Left lung (tissue), 10 donors: ENCODE results near the gene TDP2. TPM values are rescaled to one million over a fixed set of nuclear protein-coding genes. Genes with fewer than 3 reads are reported as not detected.

Experiments used
- ATAC-seq: fragments of 200-7000 bp; cut with Tn5 transposase; one replicate; pipeline ENCODE4 v1.9.1; 2020; ENCODE audit warnings: moderate library complexity
- DNase-seq, 4 donors: peaks; one replicate each; pipeline ENCODE4 v3.0.0-alpha.2; 2013 to 2020
- H3K27ac ChIP-seq, 2 donors: fragments of 200-600 bp; sonication (generic) in 1 of 2; one replicate each; pipeline versions ENCODE4 v1.5.0 to v1.8.0; 2020 to 2021
- H3K27me3 ChIP-seq, 2 donors: fragments of 200-600 bp; sonication (generic) in 1 of 2; one replicate each; pipeline versions ENCODE4 v1.5.0 to v1.8.0; 2020 to 2021
- H3K36me3 ChIP-seq, 2 donors: fragments of 200-600 bp; sonication (generic) in 1 of 2; one replicate each; pipeline versions ENCODE4 v1.5.0 to v1.8.0; 2020 to 2021
- H3K4me1 ChIP-seq, 2 donors: fragments of 200-600 bp; one replicate each; pipeline ENCODE4 v1.8.0; 2021
- H3K4me3 ChIP-seq, 2 donors: fragments of 200-600 bp; sonication (generic) in 1 of 2; one replicate each; pipeline versions ENCODE4 v1.5.0 to v1.8.0; 2020 to 2021; ENCODE audit warnings: mild to moderate bottlenecking in 1 of 2
- H3K9me3 ChIP-seq, 2 donors: fragments of 200-600 bp; sonication (generic) in 1 of 2; one replicate each; pipeline versions ENCODE4 v1.5.0 to v1.8.0; 2020 to 2021
- intact Hi-C, 2 donors: fragments of 100-400 bp; cut with DNase I; formaldehyde crosslinking; loops; one replicate each; pipeline versions ENCODE4 v1.11.2 to v1.14.2; 2022
- polyA plus RNA-seq, 6 donors: library from polyadenylated mRNA; unstranded; fragments of 120-200 nt; gene quantifications; one replicate each; pipeline ENCODE4 v1.2.1, GENCODE V29; 2013; ENCODE audit not compliant: insufficient read length in 6 of 6
- total RNA-seq, 2 donors: library from RNA; stranded (reverse); fragmentation: NEBNext Ultra II Directional; extraction: Animal tissue kit (Norgen Biotek cat#: 25700); gene quantifications; one replicate each; pipeline ENCODE4 v1.2.1, GENCODE V29; 2021
- TF ChIP-seq, protein P1 (sequence below), 2 donors: fragments of 200-600 bp; sonication (generic) in 1 of 2; IDR thresholded peaks; one replicate each; pipeline versions ENCODE4 v1.5.0 to v1.8.0; 2021; ENCODE audit warnings: antibody characterized with exemption in 2 of 2
- donor health status: DM: no; HTN: yes; CAD: no.
- donor health status: DM: no; HTN: no; CAD: no.

TDP2 gene
- total and polyA plus RNA-seq, 8 donors: 33.9 to 60.1 (median 47.6) TPM

- Histone ChIP-seq H3K27ac (no peak overlapping the region), H3K27me3 (peaks cover 0 to 6% of the 10 kb centered on the region in 2 donors), H3K36me3 (no peaks in the 10 kb centered on the region), H3K4me3 (no peak overlapping the region), H3K9me3 (peaks cover 0 to 2% of the 10 kb centered on the region in 2 donors), H3K4me1 (no peaks in the 10 kb centered on the region)
- TF ChIP-seq, protein P1, sequence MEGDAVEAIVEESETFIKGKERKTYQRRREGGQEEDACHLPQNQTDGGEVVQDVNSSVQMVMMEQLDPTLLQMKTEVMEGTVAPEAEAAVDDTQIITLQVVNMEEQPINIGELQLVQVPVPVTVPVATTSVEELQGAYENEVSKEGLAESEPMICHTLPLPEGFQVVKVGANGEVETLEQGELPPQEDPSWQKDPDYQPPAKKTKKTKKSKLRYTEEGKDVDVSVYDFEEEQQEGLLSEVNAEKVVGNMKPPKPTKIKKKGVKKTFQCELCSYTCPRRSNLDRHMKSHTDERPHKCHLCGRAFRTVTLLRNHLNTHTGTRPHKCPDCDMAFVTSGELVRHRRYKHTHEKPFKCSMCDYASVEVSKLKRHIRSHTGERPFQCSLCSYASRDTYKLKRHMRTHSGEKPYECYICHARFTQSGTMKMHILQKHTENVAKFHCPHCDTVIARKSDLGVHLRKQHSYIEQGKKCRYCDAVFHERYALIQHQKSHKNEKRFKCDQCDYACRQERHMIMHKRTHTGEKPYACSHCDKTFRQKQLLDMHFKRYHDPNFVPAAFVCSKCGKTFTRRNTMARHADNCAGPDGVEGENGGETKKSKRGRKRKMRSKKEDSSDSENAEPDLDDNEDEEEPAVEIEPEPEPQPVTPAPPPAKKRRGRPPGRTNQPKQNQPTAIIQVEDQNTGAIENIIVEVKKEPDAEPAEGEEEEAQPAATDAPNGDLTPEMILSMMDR (IDR thresholded peaks at IDR 0.05): no peak
- ATAC-seq (no peak), DNase-seq (no peak)
- intact Hi-C loops: no loop called here
Measured at GRCh38 chr6:24636681-24637080, 30.0 kb downstream of the TDP2 start.

DNA sequence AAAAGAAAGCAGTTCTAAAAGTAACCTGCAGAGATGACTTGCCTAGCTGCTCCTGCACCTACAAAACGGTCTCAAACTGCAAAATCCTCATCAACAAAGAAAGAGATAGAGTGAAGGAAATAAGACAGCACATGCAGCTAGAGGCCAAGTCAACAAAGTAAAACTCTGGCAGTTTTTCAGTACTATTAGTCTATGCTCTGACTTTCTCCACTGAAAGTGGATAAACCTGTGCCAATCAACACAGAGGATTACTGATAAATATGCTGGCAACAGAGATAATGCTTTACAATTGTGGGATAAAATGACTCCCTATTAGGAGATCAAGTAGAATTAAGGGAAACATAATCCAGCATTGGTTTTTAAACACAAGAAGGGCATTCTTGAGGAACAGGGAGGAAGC, 34.1 kb downstream of the TDP2 start:
- TF ChIP-seq, protein P1 (IDR thresholded peaks at IDR 0.05): no peak
- intact Hi-C loops: no loop called here
- DNase-seq (no peak), ATAC-seq (no peak)
- peaks cover 0 to 6% of the 10 kb centered on the region in 2 donors for H3K27me3 ChIP-seq
- peaks cover 0 to 2% of the 10 kb centered on the region in 2 donors for H3K9me3 ChIP-seq
- no peaks in the 10 kb centered on the region for H3K4me1 ChIP-seq
- no peak overlapping the region for H3K4me3 ChIP-seq
- H3K36me3 ChIP-seq: no peaks in the 10 kb centered on the region
- no peak overlapping the region for H3K27ac ChIP-seq

DNA sequence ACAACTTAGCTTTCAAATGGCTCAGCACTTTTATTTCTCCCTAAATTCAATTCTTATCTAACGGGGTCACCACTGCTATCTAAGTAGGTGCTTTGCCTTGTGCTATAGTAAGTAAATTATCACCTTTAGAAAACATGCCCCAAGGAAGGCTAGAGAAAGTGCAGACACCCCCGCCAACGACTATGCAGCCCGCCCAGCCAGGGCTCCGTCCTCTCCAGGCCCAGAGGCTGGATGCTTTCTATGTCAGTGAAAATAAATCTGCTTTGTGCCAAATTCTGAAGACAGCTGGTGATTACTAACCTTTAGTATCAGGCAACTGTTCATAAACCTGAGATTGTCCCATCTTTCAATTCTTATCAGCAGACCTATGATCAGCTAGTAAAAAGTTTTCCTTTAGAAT, 35.0 kb downstream of the TDP2 start:
- H3K9me3 ChIP-seq: no peaks in the 10 kb centered on the region
- intact Hi-C loops: no loop called here
- no peaks in the 10 kb centered on the region for H3K4me1 ChIP-seq
- peaks cover 0 to 6% of the 10 kb centered on the region in 2 donors for H3K27me3 ChIP-seq
- DNase-seq (no peak), ATAC-seq (no peak)
- H3K36me3 ChIP-seq: no peaks in the 10 kb centered on the region
- no peak overlapping the region for H3K27ac ChIP-seq
- no peak overlapping the region for H3K4me3 ChIP-seq
- TF ChIP-seq, protein P1 (IDR thresholded peaks at IDR 0.05): no peak

DNA sequence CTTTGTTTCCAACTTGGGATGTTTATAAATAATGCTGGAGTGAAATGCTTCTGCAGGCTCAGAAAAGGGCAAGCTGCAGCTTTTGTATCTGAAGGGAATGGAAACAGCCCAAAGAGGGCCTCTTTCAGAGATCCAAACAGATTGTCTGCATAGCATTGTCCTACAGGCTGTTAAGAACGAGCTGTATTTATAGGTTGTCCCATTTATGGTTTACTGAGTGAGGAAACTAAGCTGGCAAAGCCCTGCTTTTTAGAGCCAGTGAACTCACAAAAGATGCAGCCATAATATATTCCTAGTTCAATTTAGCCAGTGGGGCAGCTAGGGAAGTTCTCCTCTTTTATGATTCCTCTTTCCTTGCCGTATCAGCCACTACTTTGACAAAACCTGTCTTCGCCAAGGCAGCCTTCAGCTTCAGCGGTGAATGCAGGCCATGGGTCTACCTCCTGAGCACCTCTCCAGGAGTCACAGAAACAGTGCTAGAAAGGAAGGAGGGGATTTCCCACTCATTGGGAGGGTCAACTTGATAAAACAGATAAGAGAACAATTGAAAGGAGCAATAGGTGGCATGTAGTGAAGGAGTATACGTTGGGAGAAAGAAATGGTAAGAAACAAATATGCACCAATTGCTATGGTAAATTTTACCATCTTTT, 35.7 kb downstream of the TDP2 start:
- Histone ChIP-seq H3K27ac (no peak overlapping the region), H3K27me3 (peaks cover 0 to 6% of the 10 kb centered on the region in 2 donors), H3K4me3 (no peak overlapping the region), H3K4me1 (no peaks in the 10 kb centered on the region), H3K36me3 (no peaks in the 10 kb centered on the region), H3K9me3 (no peaks in the 10 kb centered on the region)
- ATAC-seq (no peak), DNase-seq (peak in 1 of 4 donors; percentile 5)
- intact Hi-C loops: no loop called here
- TF ChIP-seq, protein P1 (IDR thresholded peaks at IDR 0.05): no peak

GRCh38 chr6:24621626-24622289, 44.9 kb downstream of the TDP2 start:
- no peak for DNase-seq
- no peak overlapping the region for H3K4me3 ChIP-seq
- TF ChIP-seq, protein P1 (IDR thresholded peaks at IDR 0.05): no peak
- H3K27me3 ChIP-seq: no peaks in the 10 kb centered on the region
- no peaks in the 10 kb centered on the region for H3K4me1 ChIP-seq
- H3K27ac ChIP-seq: no peak overlapping the region
- ATAC-seq: no peak
- no peaks in the 10 kb centered on the region for H3K9me3 ChIP-seq
- intact Hi-C loops: no loop called here
- H3K36me3 ChIP-seq: no peaks in the 10 kb centered on the region
